GM19240 (cell line): ENCODE measurements around the gene PPARA.
"Not testable (repeated sequence)": the region's sequence is repeated elsewhere in the genome, so short reads cannot be mapped to it uniquely, and the experiment has no call there.

Experiments used
- DNase-seq: peaks from one replicate; pipeline ENCODE4 v3.0.0; 2011; ENCODE audit warnings: low spot score; ENCODE audit not compliant: insufficient read length

PPARA gene

DNA sequence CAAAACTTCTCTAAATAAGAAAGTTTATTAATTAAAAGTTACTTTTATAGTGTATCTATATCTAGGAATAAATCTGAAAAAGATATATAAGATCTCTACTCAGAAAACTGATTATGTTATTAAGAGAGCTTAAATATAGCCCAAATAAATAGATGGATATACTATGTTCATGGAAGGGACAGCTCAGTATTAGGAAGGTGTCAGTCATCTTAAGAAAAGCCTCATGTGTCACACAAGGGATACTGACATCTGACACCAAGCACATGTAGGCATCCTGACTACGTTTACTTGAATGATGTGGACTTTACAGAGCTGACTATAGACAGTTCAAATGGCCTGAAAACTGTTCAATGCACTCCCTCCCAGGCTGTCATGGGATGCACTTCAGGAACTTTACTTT is 19.3 kb downstream of the PPARA start:
- no peak for DNase-seq

DNA sequence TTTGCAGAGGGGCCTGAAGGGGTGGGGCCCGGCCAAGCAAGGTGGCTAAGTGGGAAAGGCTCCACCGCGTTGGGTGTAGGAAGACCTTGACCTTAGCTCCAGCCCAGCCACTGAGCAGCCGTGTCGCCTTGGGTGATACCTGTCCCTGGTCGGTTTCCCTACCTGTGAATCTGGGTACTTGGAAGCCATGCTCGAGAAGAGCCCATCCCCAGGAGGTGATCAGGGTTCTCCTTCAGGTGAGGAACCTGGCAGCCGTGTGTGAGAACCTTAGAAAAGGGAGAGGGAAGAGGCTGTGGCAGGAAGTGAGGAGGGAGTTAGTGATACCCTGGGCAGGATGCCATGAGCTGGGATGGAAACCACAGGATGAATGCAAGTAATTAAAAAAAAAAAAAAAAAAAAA is 21.6 kb downstream of the PPARA start:
- no peak for DNase-seq

DNA sequence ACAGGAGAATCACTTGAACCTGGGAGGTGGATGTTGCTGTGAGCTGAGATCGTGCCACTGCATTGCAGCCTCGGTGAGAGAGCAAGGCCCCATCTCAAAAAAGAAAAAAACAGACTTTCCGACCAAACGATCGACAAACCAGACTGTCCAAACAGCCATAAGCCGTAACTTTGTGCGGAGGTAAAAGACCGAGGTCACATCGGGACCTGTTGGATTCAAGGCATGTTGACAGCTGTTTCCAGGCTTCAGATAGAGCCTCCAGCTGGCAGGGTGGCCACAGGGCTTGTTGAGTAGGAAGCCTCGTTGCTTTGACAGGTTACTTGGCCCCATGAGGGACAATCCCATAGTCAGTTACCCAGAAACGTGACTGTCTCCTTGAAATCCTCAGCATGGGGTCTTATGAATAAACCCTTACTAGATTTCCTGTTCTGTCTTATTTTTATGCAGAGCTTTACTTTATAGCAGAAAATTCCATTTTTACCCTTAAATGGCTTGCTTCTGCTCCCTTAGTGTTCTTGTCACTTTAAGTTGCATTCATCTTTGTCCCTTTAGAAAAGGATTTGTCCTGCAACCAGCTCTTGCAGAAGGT is 22.3 kb downstream of the PPARA start:
- DNase-seq, result no peak

DNA sequence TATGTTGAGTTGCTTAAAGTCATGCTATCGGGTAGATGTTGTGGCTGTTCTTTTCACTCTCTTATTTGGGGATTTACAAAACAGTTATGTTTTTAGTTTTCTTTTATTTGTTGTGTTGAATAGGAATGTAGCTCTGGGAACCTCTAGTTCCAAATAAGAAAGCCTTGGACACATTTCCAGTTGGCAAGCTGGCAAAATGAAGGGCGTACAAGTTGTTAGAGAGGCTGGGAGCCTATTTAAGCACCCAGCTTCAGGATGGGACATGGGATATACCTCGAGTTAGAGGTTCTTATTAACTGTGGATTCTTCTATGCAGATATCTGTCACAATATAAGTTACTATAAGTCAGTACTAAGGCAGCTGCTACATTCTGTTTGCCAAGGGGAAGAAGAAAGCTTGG is 22.8 kb downstream of the PPARA start:
- no peak for DNase-seq

DNA sequence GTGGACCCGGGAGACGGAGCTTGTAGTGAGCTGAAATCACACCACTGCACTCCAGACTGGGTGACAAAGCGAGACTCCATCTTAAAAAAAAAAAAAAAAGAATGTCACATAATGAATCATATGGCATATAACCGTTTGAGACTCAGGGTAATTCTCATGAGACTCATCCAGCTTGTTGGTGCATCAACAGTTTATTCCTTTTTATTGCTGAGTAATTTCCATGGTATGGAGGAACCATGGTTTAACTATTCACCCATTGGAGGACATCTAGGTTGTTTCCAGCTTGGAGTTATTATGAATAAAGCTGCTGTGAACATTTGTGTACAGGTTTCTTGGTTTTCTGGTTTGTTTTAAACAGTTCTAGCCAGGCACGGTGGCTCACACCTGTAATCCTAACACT is 25.3 kb downstream of the PPARA start:
- no peak for DNase-seq

DNA sequence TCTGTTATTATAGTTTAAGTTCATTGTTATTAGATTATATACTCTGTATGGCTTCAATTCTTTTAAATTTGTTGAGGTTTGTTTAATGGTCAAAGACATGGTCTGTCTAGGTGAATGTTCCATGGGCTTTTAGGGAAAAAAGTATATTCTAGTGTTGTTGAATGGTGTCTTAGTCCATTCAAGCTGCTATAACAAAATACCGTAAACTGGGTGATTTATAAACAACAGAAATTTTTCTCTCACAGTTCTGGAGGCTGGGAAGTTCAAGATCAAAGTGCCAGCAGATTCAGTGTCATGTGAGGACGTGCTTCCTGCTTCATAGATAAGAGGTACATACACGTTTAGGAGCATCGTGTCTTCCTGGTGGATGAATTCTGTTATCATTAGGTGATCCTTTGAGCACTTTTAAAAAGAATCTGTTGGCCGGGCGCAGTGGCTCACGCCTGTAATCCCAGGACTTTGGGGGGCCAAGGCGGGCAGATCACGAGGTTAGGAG is 26.2 kb downstream of the PPARA start:
- DNase-seq, result no peak

DNA sequence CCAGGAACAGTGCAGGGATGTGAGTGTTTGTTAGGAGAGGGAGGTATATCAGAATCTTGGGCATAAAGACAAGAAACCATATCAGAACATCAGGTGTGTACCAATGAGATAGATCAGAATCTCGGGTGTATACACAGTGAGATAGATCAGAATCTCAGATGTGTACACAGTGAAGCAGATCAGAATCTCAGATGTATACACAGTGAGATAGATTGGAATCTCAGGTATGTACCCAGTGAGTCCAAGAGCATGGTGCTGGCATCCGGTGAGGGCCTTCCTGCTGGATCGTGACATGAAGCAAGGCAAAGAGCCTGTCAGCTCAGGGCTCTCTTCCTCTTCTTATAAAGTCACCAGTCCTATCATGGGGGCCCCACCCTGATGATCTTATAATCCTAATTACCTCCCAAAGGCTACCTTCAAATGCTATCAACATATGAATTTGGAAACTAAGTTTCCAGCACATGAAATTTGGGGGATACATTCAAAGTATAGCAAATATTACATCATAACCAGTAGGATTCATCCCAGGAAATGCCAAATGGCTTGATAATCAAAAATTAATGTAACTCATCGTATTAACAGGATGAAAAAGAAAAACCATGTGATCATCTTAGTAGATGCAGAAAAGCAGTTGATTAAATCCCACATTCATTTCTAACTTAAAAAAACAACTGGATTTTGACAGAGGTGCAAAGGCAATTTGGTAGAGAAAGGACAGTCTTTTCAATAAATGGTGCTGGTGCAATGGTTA is 28.6 kb downstream of the PPARA start:
- DNase-seq, result no peak

DNA sequence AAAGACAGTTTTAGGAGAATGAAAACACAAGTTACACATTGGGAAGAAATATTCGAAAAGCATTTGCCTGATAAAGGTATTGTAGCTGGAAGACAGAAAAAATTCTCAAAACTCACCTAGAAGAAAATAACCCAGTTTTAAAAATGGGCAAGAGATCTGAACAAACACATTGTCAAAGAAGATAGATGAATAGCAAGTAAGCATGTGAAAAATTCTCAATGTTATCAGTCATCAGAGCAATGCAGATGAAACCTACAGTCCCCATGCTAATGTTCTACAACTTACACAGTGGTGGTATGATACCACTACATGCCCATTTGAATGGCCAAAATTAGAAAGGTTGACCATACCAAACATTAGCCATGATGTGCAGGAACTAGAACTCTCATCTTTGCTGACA is 29.4 kb downstream of the PPARA start:
- DNase-seq, result no peak

DNA sequence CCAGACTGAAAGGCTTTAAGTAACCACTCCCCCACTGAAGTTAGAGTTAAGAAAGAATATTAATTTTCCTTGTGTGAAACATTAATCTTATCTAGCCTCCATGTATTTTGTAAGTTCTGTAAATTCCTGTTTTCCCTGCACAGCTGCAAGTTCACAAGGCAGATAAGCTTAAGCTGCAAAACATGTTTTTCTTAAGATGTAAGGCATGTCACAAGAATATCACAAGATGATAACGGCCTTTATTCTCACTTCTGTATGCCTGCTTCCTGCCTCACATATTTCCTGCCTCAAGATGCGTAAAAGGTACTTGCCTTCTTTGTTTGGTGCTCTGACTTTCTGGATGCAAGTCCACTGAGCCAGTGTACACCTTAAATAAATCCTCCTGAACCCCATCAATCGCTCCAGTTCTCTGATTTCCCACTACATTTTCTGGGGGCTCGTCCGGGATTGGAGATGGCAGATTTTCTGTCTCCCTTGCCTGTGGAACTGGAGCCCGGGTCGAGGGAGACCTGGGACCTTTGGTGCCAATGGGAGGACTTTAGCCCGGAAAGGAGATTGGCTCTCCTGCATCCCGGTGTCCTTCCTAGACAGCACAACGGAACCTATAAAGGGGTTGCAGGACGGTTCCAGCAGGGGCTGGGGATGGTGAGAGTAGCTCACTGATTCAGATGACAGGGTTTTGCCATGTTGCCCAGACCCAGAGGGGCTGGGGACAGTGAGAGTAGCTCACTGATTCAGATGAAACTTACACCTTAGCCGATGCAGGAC is 30.2 kb downstream of the PPARA start:
- no peak for DNase-seq

DNA sequence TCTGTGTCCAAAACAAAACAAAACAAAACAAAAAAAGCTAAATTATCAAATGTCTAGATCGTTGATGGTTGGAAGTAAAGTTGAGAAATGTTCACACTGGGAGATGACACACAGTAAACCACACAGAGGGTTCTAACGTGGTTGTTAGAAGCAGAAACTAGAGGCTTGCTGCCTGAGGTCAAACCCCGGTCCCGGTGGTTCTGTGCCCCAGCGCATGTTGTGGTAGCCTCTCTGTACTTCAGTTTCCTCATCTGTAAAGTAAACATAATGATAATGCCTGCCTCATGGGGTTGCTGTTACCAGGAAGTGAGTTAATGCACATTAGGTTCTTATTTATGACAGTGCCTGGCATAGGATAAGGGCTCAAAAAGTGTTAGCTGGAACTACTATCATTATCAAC is 33.4 kb downstream of the PPARA start:
- no peak for DNase-seq

DNA sequence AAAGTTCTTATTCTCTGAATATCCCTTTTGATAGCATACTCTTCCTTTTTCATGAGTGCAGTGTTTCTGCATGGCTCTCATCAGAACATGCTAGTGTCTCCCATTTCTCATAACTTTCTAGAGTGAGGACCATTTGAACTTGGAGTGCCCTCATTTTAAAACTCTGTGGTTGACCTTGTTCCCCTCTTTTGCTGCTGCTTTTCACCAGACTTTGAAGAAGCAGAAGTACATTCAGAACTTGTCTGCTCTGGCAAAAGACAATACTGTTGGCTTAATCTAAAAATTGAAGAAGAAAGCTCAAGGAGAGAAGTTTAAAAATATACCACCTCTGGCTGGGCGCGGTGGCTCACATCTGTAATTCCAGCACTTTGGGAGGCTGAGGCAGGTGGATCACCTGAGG is 35.0 kb downstream of the PPARA start:
- no peak for DNase-seq

DNA sequence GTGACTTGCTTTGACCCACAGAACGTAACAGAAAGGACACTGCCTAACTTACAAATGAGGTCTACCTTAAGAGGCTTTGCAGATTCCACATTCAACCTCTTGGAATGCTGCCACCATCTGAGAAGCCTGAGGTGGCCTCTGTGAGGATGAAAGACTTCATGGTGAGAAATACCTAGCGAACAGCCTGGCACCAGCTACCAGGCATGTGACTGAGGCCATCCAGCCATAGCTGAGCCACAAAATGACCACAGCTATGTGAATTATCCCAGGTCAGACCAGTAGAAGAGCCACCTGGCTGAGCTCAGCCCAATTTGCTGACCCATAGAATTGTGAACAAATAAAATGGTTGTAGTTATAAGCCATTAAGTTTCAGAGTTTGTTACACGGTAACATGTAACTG is 37.5 kb downstream of the PPARA start:
- no peak for DNase-seq

DNA sequence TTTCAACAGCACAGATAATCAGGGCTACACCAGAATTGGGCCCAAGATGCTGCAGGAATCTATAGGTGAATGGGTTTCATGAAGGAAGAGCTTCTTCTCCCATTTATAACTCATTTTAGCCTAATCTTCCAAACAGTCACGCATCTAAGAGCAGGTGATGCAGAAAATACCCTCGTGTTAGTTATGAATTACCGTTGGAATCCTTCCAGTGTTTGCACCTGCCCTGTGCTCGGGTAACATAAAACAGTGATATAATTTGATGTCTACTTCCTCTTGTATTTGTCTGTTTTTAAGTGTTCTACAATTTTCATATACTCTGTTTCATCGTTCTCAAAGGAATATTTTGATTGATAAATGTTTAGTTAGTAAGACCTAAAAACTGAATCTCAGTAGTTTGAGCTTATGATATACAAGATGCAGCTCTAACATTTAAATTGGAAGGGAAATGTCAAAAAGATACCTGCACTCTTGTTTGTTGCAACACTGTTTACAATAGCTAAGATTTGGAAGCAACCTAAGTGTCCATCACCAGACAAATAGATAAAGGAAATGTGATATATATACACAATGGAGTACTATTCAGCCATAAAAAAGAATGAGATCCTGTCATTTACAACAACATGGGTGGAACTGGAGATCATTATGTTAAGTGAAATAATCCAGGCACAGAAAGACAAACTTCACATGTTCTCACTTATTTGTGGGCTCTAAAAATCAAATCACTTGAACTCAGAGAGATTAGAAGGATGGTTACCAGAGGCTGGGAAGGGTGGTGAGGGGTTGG is 42.1 kb downstream of the PPARA start:
- no peak for DNase-seq

DNA sequence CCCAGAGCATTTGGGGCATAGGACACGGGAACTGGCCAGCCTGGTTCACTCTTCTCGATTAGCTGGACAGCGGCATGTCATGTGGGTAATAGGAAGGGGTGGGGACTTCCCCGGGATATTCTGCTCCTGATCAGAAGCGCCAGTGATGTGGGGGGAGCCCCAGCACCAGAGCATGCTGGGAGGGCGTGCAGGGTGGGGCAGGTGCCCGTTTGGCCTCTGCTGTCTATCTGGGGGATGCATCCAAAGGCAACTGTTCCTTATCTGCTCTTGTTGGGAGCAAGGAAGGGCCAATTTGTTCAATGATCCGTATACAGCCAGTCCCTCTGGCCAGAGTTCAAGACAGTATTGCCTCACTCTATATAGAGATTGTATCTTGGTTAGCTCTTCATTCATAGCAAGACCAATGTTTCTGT is 43.6 kb downstream of the PPARA start:
- no peak for DNase-seq

DNA sequence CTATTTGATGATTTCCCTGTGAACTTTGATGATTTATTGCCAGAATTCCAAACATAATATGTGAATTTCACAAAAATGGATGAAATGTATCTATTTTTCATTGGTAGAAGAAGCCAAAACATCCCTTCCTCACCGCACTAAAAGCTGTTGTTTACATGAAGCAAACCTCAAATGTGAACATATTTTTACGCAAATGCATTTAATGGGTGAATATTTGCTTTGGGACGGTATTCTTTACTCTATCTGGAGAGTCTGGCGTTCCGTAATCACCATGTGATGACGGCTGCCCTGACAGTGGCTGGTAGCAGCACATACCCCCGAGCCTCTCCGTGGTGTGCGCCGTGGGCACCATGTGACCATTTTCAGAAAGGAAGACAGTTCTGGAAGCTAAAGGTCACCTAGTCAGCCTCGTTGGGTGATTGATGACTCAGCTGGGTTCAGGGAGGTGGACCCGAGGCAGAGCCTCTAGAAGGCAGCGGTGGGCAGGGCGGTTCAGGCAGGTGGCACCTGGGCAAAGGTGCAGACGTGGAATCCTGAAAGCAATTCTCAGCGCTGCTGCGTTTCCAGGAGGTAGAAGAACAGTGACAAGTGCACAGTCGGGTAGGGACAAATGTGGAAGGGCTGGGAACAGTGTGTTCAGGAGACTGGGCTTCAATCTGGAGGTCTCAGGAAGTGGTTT is 45.3 kb downstream of the PPARA start:
- DNase-seq, result no peak

DNA sequence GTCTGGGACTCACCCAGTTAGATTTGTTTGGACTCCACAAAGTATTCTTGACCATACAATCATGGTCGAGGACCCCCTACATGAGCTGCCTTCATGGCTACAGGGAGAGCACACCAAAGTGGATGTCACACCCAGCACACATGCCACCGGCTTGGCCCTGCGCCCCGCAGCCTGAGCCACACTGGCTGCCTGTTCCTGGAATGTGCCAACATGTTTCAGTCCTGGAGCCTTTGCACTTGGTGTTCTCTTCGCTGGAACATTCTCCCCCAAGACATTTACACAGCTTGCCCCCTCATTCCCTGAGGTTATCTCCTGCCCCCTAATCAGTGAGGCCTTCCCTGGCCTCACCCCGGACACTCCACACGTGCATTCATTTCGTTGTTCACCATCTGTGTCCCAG is 46.0 kb downstream of the PPARA start:
- no peak for DNase-seq

DNA sequence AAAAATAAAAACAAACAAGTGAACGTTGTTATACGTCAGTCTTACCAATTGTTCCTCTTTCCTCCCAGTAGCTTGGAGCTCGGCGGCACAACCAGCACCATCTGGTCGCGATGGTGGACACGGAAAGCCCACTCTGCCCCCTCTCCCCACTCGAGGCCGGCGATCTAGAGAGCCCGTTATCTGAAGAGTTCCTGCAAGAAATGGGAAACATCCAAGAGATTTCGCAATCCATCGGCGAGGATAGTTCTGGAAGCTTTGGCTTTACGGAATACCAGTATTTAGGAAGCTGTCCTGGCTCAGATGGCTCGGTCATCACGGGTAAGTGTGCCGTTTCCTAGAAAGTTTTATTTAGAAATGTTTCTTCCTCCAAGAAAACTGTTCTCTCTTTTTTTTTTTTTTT is 47.9 kb downstream of the PPARA start:
- no peak for DNase-seq

DNA sequence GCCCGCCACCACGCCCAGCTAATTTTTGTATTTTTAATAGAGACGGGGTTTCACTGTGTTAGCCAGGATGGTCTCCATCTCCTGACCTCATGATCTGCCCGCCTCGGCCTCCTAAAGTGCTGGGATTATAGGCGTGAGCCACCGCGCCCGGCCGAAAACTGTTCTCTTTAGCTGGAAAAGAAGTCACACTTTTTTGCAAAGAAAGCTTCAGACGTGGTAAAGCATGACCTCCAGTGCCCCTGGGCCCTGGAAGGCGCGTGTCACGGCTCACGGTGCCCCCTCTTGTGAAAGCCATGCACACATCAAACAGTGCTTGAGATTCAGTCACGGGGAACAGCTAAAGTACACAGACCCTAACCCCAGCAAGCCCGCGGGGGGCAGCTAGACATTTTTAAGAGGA is 48.5 kb downstream of the PPARA start:
- DNase-seq, result not testable (repeated sequence)

DNA sequence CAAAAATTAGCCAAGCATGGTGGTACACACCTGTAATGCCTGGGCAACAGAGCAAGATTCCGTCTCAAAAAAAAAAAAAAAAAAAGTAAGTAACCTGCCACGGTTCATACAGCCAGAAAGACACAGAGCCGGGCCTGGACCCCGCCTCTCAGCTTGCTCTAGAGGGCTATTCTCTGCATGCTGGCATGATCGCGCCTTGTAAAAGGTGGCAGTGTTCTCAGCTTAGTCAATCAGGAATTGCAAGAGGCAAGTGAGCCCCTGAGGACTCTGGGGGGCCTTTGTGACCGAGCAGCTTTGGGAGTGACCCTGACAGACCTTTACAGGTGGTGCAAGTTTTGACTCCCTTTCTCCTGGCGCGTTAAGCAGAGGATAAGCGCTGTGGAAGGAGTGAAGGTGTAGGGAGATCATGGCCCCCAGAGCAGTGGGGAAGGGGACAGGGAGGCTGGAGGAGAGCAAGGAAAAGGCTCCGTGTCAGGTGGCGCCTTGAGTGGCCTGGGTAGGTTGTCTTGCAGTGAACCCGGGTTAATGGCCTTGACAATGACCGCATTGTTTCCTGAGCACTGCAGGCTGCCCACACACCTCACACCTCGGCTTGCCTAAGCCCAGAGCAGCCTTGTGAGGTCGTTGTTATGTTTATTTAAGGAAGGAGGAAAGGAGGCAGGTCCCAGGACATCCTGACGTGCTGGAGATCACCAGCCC is 50.9 kb downstream of the PPARA start:
- DNase-seq, result no peak

DNA sequence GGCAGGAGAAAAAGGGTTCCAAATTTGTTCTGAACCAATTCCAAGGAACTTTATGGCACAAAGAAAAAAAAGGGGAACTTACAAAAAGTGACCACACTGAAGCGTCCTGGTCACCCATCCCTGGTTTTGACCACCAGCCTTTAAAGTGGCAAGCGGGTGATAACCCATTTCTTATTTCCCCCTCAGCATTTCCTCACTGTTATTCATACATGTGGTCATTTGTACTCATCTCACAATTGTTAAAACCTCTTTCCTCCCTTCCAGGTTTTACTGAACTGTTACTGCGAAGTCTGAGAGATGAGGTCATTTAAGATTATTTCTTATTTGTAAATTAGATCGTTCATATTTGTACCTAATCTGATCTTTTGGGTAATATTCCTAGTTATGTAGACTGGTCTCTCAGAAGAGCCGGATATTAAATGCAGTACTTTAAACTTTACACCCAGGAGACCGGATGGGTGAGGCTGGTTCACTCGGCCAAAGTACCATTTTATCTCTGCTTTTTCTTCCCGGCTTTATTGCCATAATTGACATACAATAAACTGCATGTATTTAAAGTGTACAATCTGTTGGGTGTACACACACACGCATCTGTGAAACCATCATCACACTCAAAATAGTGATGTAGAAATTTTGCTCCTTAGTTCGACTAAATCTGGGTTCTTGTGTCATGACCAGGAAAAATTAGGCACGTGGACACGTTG is 52.7 kb downstream of the PPARA start:
- DNase-seq, result no peak
